Liver (tissue), 9 donors: ENCODE data around the gene PRDM10. TPM values are rescaled to one million over a fixed set of nuclear protein-coding genes. Genes with fewer than 3 reads are reported as not detected.

Source experiments
- DNase-seq: peaks from one replicate; pipeline ENCODE4 v3.0.0-alpha.2; 2017; ENCODE audit warnings: low spot score
- H3K27ac ChIP-seq, 2 donors: one replicate each; pipeline ENCODE4 v1.7.0; 2013; ENCODE audit warnings: inconsistent platforms in 2 of 2, low read length in 2 of 2, control low read depth in 1 of 2, low read depth in 1 of 2, mild to moderate bottlenecking in 1 of 2
- H3K27me3 ChIP-seq, 4 donors: one replicate each; pipeline versions ENCODE4 v1.6.1 to v1.7.0; 2013; ENCODE audit warnings: low read length in 3 of 4, inconsistent platforms in 1 of 4, mild to moderate bottlenecking in 1 of 4, moderate library complexity in 1 of 4; ENCODE audit not compliant: control insufficient read depth in 4 of 4, insufficient read depth in 4 of 4
- H3K36me3 ChIP-seq, 4 donors: one replicate each; pipeline versions ENCODE4 v1.6.1 to v1.7.0; 2013; ENCODE audit warnings: low read length in 3 of 4, mild to moderate bottlenecking in 3 of 4, low read depth in 1 of 4, moderate library complexity in 1 of 4; ENCODE audit not compliant: control insufficient read depth in 4 of 4, insufficient read depth in 3 of 4
- H3K4me1 ChIP-seq, 4 donors: one replicate each; pipeline versions ENCODE4 v1.6.1 to v1.7.0; 2013; ENCODE audit warnings: low read length in 3 of 4, mild to moderate bottlenecking in 3 of 4, moderate library complexity in 1 of 4; ENCODE audit not compliant: control insufficient read depth in 4 of 4, insufficient read depth in 4 of 4
- H3K4me3 ChIP-seq, 3 donors: one replicate each; pipeline versions ENCODE4 v1.6.1 to v1.7.0; 2013; ENCODE audit warnings: low read length in 3 of 3, control low read depth in 1 of 3, low read depth in 1 of 3, mild to moderate bottlenecking in 1 of 3
- H3K9ac ChIP-seq, 2 donors: one replicate each; pipeline ENCODE4 v1.7.0; 2013; ENCODE audit warnings: low read length in 2 of 2, mild to moderate bottlenecking in 2 of 2, moderate library complexity in 2 of 2, control low read depth in 1 of 2, low read depth in 1 of 2
- H3K9me3 ChIP-seq, 4 donors: one replicate each; pipeline versions ENCODE4 v1.6.1 to v1.7.0; 2013; ENCODE audit warnings: low read length in 3 of 4; ENCODE audit not compliant: control insufficient read depth in 4 of 4
- EGR1 ChIP-seq, 2 donors: IDR thresholded peaks; 2 replicates each; pipeline ENCODE4 v1.6.1; 2016 to 2018; ENCODE audit warnings: antibody characterized with exemption in 2 of 2, low read depth in 2 of 2
- FOXA1 ChIP-seq: IDR thresholded peaks from 2 replicates; pipeline ENCODE4 v1.6.1; 2016; ENCODE audit warnings: antibody characterized with exemption
- FOXA2 ChIP-seq: IDR thresholded peaks from 2 replicates; pipeline ENCODE4 v1.6.1; 2016; ENCODE audit warnings: antibody characterized with exemption
- GABPA ChIP-seq, 2 donors: IDR thresholded peaks in 1 of 2; conservative IDR thresholded peaks in 1 of 2; 2 replicates each; pipeline ENCODE4 v1.6.1; 2016; ENCODE audit warnings: antibody characterized with exemption in 2 of 2, mild to moderate bottlenecking in 1 of 2, moderate library complexity in 1 of 2
- HNF4A ChIP-seq, 2 donors: conservative IDR thresholded peaks; 2 replicates each; pipeline ENCODE4 v1.6.1; 2016; ENCODE audit warnings: antibody characterized with exemption in 2 of 2, mild to moderate bottlenecking in 2 of 2
- HNF4G ChIP-seq: IDR thresholded peaks from 2 replicates; pipeline ENCODE4 v1.6.1; 2016; ENCODE audit warnings: antibody characterized with exemption
- JUND ChIP-seq, 2 donors: IDR thresholded peaks; 2 replicates each; pipeline ENCODE4 v1.6.1; 2016; ENCODE audit warnings: antibody characterized with exemption in 2 of 2
- NR2F2 ChIP-seq: IDR thresholded peaks from 2 replicates; pipeline ENCODE4 v1.6.1; 2016; ENCODE audit warnings: antibody characterized with exemption
- RAD21 ChIP-seq, 2 donors: IDR thresholded peaks; 2 replicates each; pipeline ENCODE4 v1.6.1; 2016; ENCODE audit warnings: antibody characterized with exemption in 2 of 2, mild to moderate bottlenecking in 2 of 2
- RXRA ChIP-seq, 2 donors: IDR thresholded peaks; 2 replicates each; pipeline ENCODE4 v1.6.1; 2017 to 2018; ENCODE audit warnings: antibody characterized with exemption in 2 of 2, mild to moderate bottlenecking in 1 of 2
- SP1 ChIP-seq: IDR thresholded peaks from 2 replicates; pipeline ENCODE4 v1.6.1; 2018; ENCODE audit warnings: antibody characterized with exemption, mild to moderate bottlenecking
- TAF1 ChIP-seq: conservative IDR thresholded peaks from 2 replicates; pipeline ENCODE4 v1.6.1; 2016; ENCODE audit warnings: antibody characterized with exemption, mild to moderate bottlenecking
- YY1 ChIP-seq: IDR thresholded peaks from 2 replicates; pipeline ENCODE4 v1.6.1; 2016; ENCODE audit warnings: antibody characterized with exemption, mild to moderate bottlenecking
- ZBTB33 ChIP-seq: IDR thresholded peaks from 2 replicates; pipeline ENCODE4 v1.6.1; 2016; ENCODE audit warnings: antibody characterized with exemption
- WGBS: extraction: QIAGEN DNeasy Blood & Tissue Kit; methylation state at CpG from one replicate; pipeline ENCODE4 v1.1.7; 2013; 5-methylcytosine and 5-hydroxymethylcytosine counted together
- polyA plus RNA-seq, 2 donors: library from polyadenylated mRNA; stranded (reverse) in 1 of 2; unstranded in 1 of 2; fragments of 200-250 nt in 1 of 2; fragments of >200 nt in 1 of 2; fragmentation: Nextera tagmentation in 1 of 2; extraction: Ambion mirVana in 1 of 2; gene quantifications; one replicate each; pipeline versions ENCODE4 v1.2.1 to v1.2.3, GENCODE V29; 2013 to 2015
- total RNA-seq, 2 donors: library from RNA; depleted of rRNA; stranded (reverse); fragments of >200 nt; gene quantifications; one replicate each; pipeline ENCODE4 v1.2.3, GENCODE V29; 2014
- TF ChIP-seq, protein P1 (sequence below): fragments of 150-350 bp; IDR thresholded peaks from 2 replicates; pipeline ENCODE4 v1.5.1; 2017; ENCODE audit warnings: improper control_type of control experiment, low read depth, low read length; ENCODE audit not compliant: missing input control
- TF ChIP-seq, protein P2 (sequence below): IDR thresholded peaks from 2 replicates; pipeline ENCODE4 v1.6.1; 2016; ENCODE audit warnings: antibody characterized with exemption
- TF ChIP-seq, protein P3 (sequence below): IDR thresholded peaks from 2 replicates; pipeline ENCODE4 v1.6.1; 2016; ENCODE audit warnings: antibody characterized with exemption, mild to moderate bottlenecking
- TF ChIP-seq, protein P4 (sequence below): IDR thresholded peaks from 2 replicates; pipeline ENCODE4 v1.6.1; 2016; ENCODE audit warnings: antibody characterized with exemption
- donor health status: healthy.
- donor health status: healthy.
- donor health status: healthy.
- donor health status: healthy.
- donor health status: healthy.

The PRDM10 gene
- total and polyA plus RNA-seq, 4 donors: 1.4 to 7.2 (median 3.9) TPM

- Histone ChIP-seq H3K27me3 (no peaks in the 10 kb centered on the region), H3K27ac (no peak overlapping the region), H3K9ac (no peak overlapping the region), H3K36me3 (peaks cover 1 to 50% (median 27%) of the 10 kb centered on the region in 4 donors), H3K4me1 (no peaks in the 10 kb centered on the region), H3K4me3 (no peak overlapping the region), H3K9me3 (no peaks in the 10 kb centered on the region)
- WGBS: 79% methylated on average over 16 of the region's 16 CpGs
- DNase-seq: no peak
- TF ChIP-seq JUND (IDR thresholded peaks at IDR 0.05) (peak in 1 of 2 donors; percentile 28), YY1 (no peak)
- TF ChIP-seq, protein P1, sequence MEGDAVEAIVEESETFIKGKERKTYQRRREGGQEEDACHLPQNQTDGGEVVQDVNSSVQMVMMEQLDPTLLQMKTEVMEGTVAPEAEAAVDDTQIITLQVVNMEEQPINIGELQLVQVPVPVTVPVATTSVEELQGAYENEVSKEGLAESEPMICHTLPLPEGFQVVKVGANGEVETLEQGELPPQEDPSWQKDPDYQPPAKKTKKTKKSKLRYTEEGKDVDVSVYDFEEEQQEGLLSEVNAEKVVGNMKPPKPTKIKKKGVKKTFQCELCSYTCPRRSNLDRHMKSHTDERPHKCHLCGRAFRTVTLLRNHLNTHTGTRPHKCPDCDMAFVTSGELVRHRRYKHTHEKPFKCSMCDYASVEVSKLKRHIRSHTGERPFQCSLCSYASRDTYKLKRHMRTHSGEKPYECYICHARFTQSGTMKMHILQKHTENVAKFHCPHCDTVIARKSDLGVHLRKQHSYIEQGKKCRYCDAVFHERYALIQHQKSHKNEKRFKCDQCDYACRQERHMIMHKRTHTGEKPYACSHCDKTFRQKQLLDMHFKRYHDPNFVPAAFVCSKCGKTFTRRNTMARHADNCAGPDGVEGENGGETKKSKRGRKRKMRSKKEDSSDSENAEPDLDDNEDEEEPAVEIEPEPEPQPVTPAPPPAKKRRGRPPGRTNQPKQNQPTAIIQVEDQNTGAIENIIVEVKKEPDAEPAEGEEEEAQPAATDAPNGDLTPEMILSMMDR: no peak
Observed at GRCh38 chr11:129861702-129862522, 140.7 kb downstream of the PRDM10 start.

DNA sequence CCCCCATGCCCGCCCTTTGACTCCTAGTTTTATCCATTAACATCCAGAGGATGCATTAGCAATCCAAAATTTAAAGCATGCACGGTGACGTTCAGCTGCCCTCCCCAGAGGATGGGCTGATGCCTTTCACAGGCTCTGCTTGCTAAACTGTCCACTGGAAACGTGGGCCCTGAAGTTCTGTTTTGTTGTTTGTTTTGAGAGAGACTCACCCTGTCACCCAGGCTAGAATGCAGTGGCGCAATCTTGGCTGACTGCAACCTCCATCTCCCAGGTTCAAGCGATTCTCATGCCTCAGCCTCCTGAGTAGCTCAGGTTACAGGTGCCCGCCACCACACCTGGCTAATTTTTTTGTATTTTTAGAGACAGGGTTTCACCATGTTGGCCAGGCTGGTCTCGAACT is 146.6 kb downstream of the PRDM10 start:
- TF ChIP-seq NR2F2: no peak
- TF ChIP-seq, protein P1: no peak
- no peak for TF ChIP-seq FOXA1
- TF ChIP-seq TAF1: no peak
- TF ChIP-seq SP1: no peak
- TF ChIP-seq, protein P2, sequence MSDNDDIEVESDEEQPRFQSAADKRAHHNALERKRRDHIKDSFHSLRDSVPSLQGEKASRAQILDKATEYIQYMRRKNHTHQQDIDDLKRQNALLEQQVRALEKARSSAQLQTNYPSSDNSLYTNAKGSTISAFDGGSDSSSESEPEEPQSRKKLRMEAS: no peak
- no peak for TF ChIP-seq RXRA (IDR thresholded peaks at IDR 0.05)
- TF ChIP-seq JUND (IDR thresholded peaks at IDR 0.05): no peak
- TF ChIP-seq HNF4A (conservative IDR thresholded peaks at IDR 0.05): no peak
- no peak for TF ChIP-seq ZBTB33
- no peak for TF ChIP-seq RAD21 (IDR thresholded peaks at IDR 0.05)
- TF ChIP-seq FOXA2: no peak
- no peak for TF ChIP-seq HNF4G
- no peak for TF ChIP-seq GABPA (IDR thresholded peaks at IDR 0.05 in 1 of 2, conservative IDR thresholded peaks at IDR 0.05 in 1 of 2)
- TF ChIP-seq, protein P3, sequence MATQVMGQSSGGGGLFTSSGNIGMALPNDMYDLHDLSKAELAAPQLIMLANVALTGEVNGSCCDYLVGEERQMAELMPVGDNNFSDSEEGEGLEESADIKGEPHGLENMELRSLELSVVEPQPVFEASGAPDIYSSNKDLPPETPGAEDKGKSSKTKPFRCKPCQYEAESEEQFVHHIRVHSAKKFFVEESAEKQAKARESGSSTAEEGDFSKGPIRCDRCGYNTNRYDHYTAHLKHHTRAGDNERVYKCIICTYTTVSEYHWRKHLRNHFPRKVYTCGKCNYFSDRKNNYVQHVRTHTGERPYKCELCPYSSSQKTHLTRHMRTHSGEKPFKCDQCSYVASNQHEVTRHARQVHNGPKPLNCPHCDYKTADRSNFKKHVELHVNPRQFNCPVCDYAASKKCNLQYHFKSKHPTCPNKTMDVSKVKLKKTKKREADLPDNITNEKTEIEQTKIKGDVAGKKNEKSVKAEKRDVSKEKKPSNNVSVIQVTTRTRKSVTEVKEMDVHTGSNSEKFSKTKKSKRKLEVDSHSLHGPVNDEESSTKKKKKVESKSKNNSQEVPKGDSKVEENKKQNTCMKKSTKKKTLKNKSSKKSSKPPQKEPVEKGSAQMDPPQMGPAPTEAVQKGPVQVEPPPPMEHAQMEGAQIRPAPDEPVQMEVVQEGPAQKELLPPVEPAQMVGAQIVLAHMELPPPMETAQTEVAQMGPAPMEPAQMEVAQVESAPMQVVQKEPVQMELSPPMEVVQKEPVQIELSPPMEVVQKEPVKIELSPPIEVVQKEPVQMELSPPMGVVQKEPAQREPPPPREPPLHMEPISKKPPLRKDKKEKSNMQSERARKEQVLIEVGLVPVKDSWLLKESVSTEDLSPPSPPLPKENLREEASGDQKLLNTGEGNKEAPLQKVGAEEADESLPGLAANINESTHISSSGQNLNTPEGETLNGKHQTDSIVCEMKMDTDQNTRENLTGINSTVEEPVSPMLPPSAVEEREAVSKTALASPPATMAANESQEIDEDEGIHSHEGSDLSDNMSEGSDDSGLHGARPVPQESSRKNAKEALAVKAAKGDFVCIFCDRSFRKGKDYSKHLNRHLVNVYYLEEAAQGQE: no peak
- TF ChIP-seq EGR1 (IDR thresholded peaks at IDR 0.05; ENCODE audit: low read depth in 2 of 2): no peak
- TF ChIP-seq YY1: no peak
- TF ChIP-seq, protein P4, sequence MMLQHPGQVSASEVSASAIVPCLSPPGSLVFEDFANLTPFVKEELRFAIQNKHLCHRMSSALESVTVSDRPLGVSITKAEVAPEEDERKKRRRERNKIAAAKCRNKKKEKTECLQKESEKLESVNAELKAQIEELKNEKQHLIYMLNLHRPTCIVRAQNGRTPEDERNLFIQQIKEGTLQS: no peak
- Histone ChIP-seq H3K36me3 (peaks cover 0 to 17% (median 5%) of the 10 kb centered on the region in 4 donors), H3K9ac (no peak overlapping the region), H3K27me3 (no peaks in the 10 kb centered on the region), H3K4me1 (peaks cover 0 to 13% (median 9%) of the 10 kb centered on the region in 4 donors), H3K9me3 (no peaks in the 10 kb centered on the region), H3K27ac (no peak overlapping the region), H3K4me3 (no peak overlapping the region)
- no peak for DNase-seq
- 85% methylated on average over 8 of the region's 8 CpGs for WGBS
